ENCODE measurements around the gene CYCS.
"Not testable (repeated sequence)": the region's sequence is repeated elsewhere in the genome, so short reads cannot be mapped to it uniquely, and the experiment has no call there.

Gene CYCS

DNA sequence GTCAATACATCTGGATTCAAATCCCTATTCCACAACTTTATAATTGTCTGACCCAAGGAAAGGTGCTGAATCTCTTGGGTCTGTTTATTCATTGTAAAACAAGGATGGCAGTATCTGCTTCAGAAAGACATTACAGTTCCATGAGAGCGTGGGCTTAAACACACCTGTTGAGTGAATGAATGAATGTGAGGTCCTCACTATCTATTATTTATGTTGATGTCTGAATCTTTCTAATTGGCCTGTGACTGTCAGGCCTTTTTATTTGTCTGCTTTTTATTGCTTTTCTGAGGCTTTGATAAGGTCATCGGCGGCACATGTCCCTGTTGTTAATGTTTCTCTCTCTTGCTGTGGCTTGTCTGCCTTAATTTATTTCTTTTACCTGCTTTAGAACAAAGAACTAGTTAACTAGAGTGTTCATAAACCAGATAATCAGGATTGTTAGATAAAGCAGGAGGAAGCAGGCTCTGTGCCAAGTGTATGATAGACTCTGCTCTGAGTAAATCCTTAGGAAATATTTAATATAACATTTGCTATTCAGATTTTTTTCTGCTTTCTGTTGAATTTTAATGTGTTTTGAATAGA lies 42.3 kb upstream of the CYCS start:
- TF ChIP-seq, protein P1, sequence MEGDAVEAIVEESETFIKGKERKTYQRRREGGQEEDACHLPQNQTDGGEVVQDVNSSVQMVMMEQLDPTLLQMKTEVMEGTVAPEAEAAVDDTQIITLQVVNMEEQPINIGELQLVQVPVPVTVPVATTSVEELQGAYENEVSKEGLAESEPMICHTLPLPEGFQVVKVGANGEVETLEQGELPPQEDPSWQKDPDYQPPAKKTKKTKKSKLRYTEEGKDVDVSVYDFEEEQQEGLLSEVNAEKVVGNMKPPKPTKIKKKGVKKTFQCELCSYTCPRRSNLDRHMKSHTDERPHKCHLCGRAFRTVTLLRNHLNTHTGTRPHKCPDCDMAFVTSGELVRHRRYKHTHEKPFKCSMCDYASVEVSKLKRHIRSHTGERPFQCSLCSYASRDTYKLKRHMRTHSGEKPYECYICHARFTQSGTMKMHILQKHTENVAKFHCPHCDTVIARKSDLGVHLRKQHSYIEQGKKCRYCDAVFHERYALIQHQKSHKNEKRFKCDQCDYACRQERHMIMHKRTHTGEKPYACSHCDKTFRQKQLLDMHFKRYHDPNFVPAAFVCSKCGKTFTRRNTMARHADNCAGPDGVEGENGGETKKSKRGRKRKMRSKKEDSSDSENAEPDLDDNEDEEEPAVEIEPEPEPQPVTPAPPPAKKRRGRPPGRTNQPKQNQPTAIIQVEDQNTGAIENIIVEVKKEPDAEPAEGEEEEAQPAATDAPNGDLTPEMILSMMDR (IDR thresholded peaks at IDR 0.05; ENCODE audit: low read length, missing control alignments), result no peak
- H3K4me3 ChIP-seq (replicated peaks; ENCODE audit: low read depth, low read length), result no peak overlapping the region
- DNase-seq (ENCODE audit: low read depth), result no peak

DNA sequence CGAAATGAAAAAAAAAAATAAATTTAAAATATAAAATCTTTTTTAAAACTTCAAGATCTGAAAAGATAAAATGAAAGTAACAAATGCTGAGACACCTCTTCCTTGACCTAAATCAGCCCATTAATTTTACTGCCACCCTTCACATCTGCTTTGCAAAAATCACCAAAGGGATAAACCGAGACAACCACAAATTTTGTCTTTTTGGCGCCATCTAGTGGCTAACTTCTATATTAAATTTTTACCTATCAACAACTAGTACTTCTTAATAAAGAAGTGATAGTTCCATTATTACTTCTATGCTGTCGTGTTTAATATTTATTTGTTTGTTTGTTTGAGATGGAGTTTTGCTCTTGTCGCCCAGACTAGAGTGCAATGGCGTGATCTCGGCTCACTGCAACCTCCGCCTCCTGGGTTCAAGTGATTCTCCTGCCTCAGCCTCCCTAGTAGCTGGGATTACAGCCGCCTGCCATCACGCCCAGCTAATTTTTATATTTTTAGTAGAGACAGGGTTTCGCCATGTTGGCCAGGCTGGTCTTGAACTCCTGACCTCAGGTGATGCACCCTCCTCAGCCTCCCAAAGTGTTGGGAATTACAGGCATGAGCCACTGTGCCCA lies 35.0 kb upstream of the CYCS start:
- not testable (repeated sequence) for H3K4me3 ChIP-seq (replicated peaks; ENCODE audit: low read depth, low read length)
- TF ChIP-seq, protein P1 (IDR thresholded peaks at IDR 0.05; ENCODE audit: low read length, missing control alignments), result peak; percentile 39
- peak; percentile 71 for DNase-seq (ENCODE audit: low read depth)

GRCh38 chr7:25158966-25159365 lies 33.9 kb upstream of the CYCS start:
- no peak overlapping the region for H3K4me3 ChIP-seq (replicated peaks; ENCODE audit: low read depth, low read length)
- TF ChIP-seq, protein P1 (IDR thresholded peaks at IDR 0.05; ENCODE audit: low read length, missing control alignments), result no peak
- DNase-seq (ENCODE audit: low read depth), result no peak

GRCh38 chr7:25151773-25152172 lies 26.7 kb upstream of the CYCS start:
- DNase-seq (ENCODE audit: low read depth), result no peak
- TF ChIP-seq, protein P1 (IDR thresholded peaks at IDR 0.05; ENCODE audit: low read length, missing control alignments), result no peak
- H3K4me3 ChIP-seq (replicated peaks; ENCODE audit: low read depth, low read length), result no peak overlapping the region

- TF ChIP-seq, protein P1 (IDR thresholded peaks at IDR 0.05; ENCODE audit: low read length, missing control alignments), result no peak
- no peak for DNase-seq (ENCODE audit: low read depth)
- H3K4me3 ChIP-seq (replicated peaks; ENCODE audit: low read depth, low read length), result no peak overlapping the region
Measured at GRCh38 chr7:25149836-25150235, 24.8 kb upstream of the CYCS start.

- peak; percentile 10 for DNase-seq (ENCODE audit: low read depth)
- TF ChIP-seq, protein P1 (IDR thresholded peaks at IDR 0.05; ENCODE audit: low read length, missing control alignments), result no peak
- no peak overlapping the region for H3K4me3 ChIP-seq (replicated peaks; ENCODE audit: low read depth, low read length)
Measured at GRCh38 chr7:25148772-25149575, 23.9 kb upstream of the CYCS start.
